GM20000 (cell line): Measurements from ENCODE around the gene EP400.

Experiments used
- DNase-seq: peaks from one replicate; pipeline ENCODE4 v3.0.0; 2012; ENCODE audit warnings: low spot score
- CTCF ChIP-seq: IDR thresholded peaks from 2 replicates; pipeline ENCODE4 v1.5.1; 2012; ENCODE audit warnings: mild to moderate bottlenecking, control low read depth; ENCODE audit errors: extremely low read depth, missing control alignments

The EP400 gene

GRCh38 chr12:132026796-132027500 is 77.2 kb downstream of the EP400 start:
- no peak for TF ChIP-seq CTCF
- DNase-seq, result no peak

- no peak for TF ChIP-seq CTCF
- DNase-seq, result no peak
These were observed 77.9 kb downstream of the EP400 start for GRCh38 chr12:132027636-132028035.

GRCh38 chr12:132028111-132028510 is 78.4 kb downstream of the EP400 start:
- DNase-seq, result no peak
- no peak for TF ChIP-seq CTCF

GRCh38 chr12:132029503-132030300 is 80.0 kb downstream of the EP400 start:
- TF ChIP-seq CTCF, result no peak
- DNase-seq, result no peak

GRCh38 chr12:132030367-132031038 is 80.8 kb downstream of the EP400 start:
- TF ChIP-seq CTCF, result no peak
- DNase-seq, result no peak

GRCh38 chr12:132033627-132034026 is 83.9 kb downstream of the EP400 start:
- no peak for TF ChIP-seq CTCF
- no peak for DNase-seq
